GM23338 (cell line): Measurements from ENCODE around the gene SELENOK. TPM values are rescaled to one million over a fixed set of nuclear protein-coding genes. Genes with fewer than 3 reads are reported as not detected.

Source experiments
- ATAC-seq: fragments of 200-7000 bp; cut with Tn5 transposase; 3 replicates; pipeline ENCODE4 v1.9.1; 2020
- DNase-seq: peaks from one replicate; pipeline ENCODE4 v3.0.0-alpha.2; 2015; ENCODE audit warnings: low spot score
- H2AFZ ChIP-seq: fragments of 200-600 bp; sonication (generic); 2 replicates; pipeline ENCODE4 v1.8.0; 2016; ENCODE audit warnings: antibody characterized with exemption, mild to moderate bottlenecking, moderate library complexity
- H3F3A ChIP-seq: fragments of 200-600 bp; sonication (generic); replicated peaks from 2 replicates; pipeline ENCODE4 v1.8.0; 2017; ENCODE audit warnings: antibody characterized with exemption, mixed run types, low read depth
- H3K27ac ChIP-seq: fragments of 200-600 bp; sonication (generic); 2 replicates; pipeline ENCODE4 v1.6.1; 2016; ENCODE audit warnings: low read depth
- H3K27me3 ChIP-seq: fragments of 200-600 bp; sonication (generic); 2 replicates; pipeline ENCODE4 v1.8.0; 2016; ENCODE audit warnings: mild to moderate bottlenecking, mixed run types, moderate library complexity; ENCODE audit not compliant: insufficient read depth
- H3K36me3 ChIP-seq: fragments of 200-600 bp; sonication (generic); 2 replicates; pipeline ENCODE4 v1.8.0; 2016; ENCODE audit warnings: mild to moderate bottlenecking; ENCODE audit not compliant: insufficient read depth
- H3K4me1 ChIP-seq: fragments of 200-600 bp; sonication (generic); 2 replicates; pipeline ENCODE4 v1.8.0; 2016; ENCODE audit warnings: mild to moderate bottlenecking, moderate library complexity; ENCODE audit not compliant: insufficient read depth
- H3K4me2 ChIP-seq: fragments of 200-600 bp; sonication (generic); 2 replicates; pipeline ENCODE4 v1.7.1; 2017; ENCODE audit warnings: mixed run types
- H3K4me3 ChIP-seq: fragments of 200-600 bp; sonication (generic); 2 replicates; pipeline ENCODE4 v1.6.1; 2016; ENCODE audit warnings: mixed run types
- H3K79me2 ChIP-seq: fragments of 200-600 bp; sonication (generic); replicated peaks from 2 replicates; pipeline ENCODE4 v1.8.0; 2017; ENCODE audit warnings: mild to moderate bottlenecking; ENCODE audit not compliant: insufficient read depth
- H3K9me2 ChIP-seq: fragments of 200-600 bp; sonication (generic); 2 replicates; pipeline ENCODE4 v1.8.0; 2017; ENCODE audit not compliant: insufficient read depth
- H4K20me1 ChIP-seq: fragments of 200-600 bp; sonication (generic); replicated peaks from 2 replicates; pipeline ENCODE4 v1.8.0; 2017; ENCODE audit warnings: mild to moderate bottlenecking; ENCODE audit not compliant: insufficient read depth
- H3K27ac Mint-ChIP-seq: 2 replicates; pipeline ENCODE4 v1.8.0; 2020; ENCODE audit warnings: inconsistent platforms, mild to moderate bottlenecking, moderate library complexity, mixed read lengths
- H3K27me3 Mint-ChIP-seq: 3 replicates; pipeline ENCODE4 v1.8.0; 2022; ENCODE audit warnings: low read depth, mild to moderate bottlenecking, moderate library complexity, mixed read lengths, inconsistent platforms; ENCODE audit not compliant: insufficient read depth, poor library complexity
- H3K36me3 Mint-ChIP-seq: 3 replicates; pipeline ENCODE4 v1.8.0; 2021; ENCODE audit warnings: low read depth, mild to moderate bottlenecking, inconsistent platforms, moderate library complexity, mixed read lengths
- H3K4me1 Mint-ChIP-seq: 3 replicates; pipeline ENCODE4 v1.8.0; 2020; ENCODE audit warnings: mild to moderate bottlenecking, inconsistent platforms, mixed read lengths
- H3K4me3 Mint-ChIP-seq: 3 replicates; pipeline ENCODE4 v1.8.0; 2021; ENCODE audit warnings: moderate library complexity, mild to moderate bottlenecking, inconsistent platforms, mixed read lengths
- H3K9me3 Mint-ChIP-seq: 3 replicates; pipeline ENCODE4 v1.8.0; 2020; ENCODE audit warnings: moderate library complexity, mild to moderate bottlenecking, inconsistent platforms, mixed read lengths
- CREB1 ChIP-seq: fragments of 250-450 bp; sonication (Bioruptor Pico); IDR thresholded peaks from 2 replicates; pipeline ENCODE4 v1.5.0; 2020; ENCODE audit warnings: low read depth, mild to moderate bottlenecking, moderate library complexity
- ETS1 ChIP-seq: IDR thresholded peaks from 2 replicates; pipeline ENCODE4 v1.6.1; 2016; ENCODE audit warnings: antibody characterized with exemption
- JUNB ChIP-seq: IDR thresholded peaks from one replicate; pipeline ENCODE4 v1.6.1; 2016; ENCODE audit warnings: antibody characterized with exemption; ENCODE audit not compliant: unreplicated experiment
- NANOG ChIP-seq: IDR thresholded peaks from 2 replicates; pipeline ENCODE4 v1.6.1; 2016; ENCODE audit warnings: antibody characterized with exemption, borderline replicate concordance
- ZNF114 ChIP-seq: fragments of 250-450 bp; sonication (Bioruptor Pico); IDR thresholded peaks from 2 replicates; pipeline ENCODE4 v1.5.0; 2020; ENCODE audit warnings: mild to moderate bottlenecking, moderate library complexity
- ZNF331 ChIP-seq: fragments of 250-450 bp; sonication (Bioruptor Pico); IDR thresholded peaks from 2 replicates; pipeline ENCODE4 v1.5.0; 2020; ENCODE audit warnings: low read depth, mild to moderate bottlenecking, moderate library complexity
- ZNF462 ChIP-seq: fragments of 250-450 bp; sonication (Bioruptor Pico); IDR thresholded peaks from 2 replicates; pipeline ENCODE4 v1.5.0; 2020; ENCODE audit warnings: mild to moderate bottlenecking, moderate library complexity
- polyA plus RNA-seq: library from polyadenylated mRNA; unstranded; fragments of >200 nt; fragmentation: Nextera tagmentation; extraction: Ambion mirVana; gene quantifications from 2 replicates; pipeline ENCODE4 v1.2.1, GENCODE V29; 2016
- total RNA-seq: library from RNA; depleted of rRNA; stranded (reverse); fragments of >200 nt; shearing (Covaris generic); gene quantifications from 2 replicates; pipeline ENCODE4 v1.2.3, GENCODE V29; 2014
- TF ChIP-seq, protein P1 (sequence below), 2 experiments: fragments of 200-600 bp in 1 of 2; sonication (generic) in 1 of 2; conservative IDR thresholded peaks; 2 replicates each; pipeline versions ENCODE4 v1.5.1 to v1.6.1; 2016 to 2017; ENCODE audit warnings: antibody characterized with exemption in 2 of 2, low read depth in 2 of 2, mild to moderate bottlenecking in 2 of 2, moderate library complexity in 1 of 2

SELENOK gene
- total and polyA plus RNA-seq, 2 experiments from 2014 or later, result 21.4 to 168 TPM

DNA sequence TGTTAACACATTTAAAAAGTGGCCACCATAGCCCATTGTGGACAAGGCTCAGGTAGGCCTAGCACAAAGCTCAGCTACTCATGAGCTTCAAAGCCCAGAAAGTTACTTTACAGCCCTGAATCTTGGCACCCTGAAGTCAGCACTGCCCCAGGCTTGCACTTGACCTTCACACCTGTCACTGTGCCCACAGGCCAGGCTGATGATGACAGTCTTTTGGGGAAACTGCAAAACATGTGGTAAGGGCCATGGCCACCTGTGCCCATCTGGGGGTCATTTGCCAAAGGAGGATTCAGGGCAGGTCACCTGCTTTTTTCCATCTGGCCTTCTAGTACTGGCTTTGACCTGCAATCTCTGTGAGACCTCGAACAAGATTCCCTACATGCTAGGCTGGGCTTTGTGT is 56.4 kb downstream of the SELENOK start:
- H3K36me3 Mint-ChIP-seq, result no peaks in the 10 kb centered on the region
- no peaks in the 10 kb centered on the region for H3K9me3 Mint-ChIP-seq
- Histone ChIP-seq H3K4me2 (no peak overlapping the region), H3K4me3 (no peak overlapping the region), H3F3A (no peaks in the 10 kb centered on the region), H3K27ac (no peak overlapping the region), H3K79me2 (no peaks in the 10 kb centered on the region), H2AFZ (no peak overlapping the region), H3K9me2 (no peaks in the 10 kb centered on the region), H3K27me3 (no peaks in the 10 kb centered on the region), H3K4me1 (no peaks in the 10 kb centered on the region), H3K36me3 (no peaks in the 10 kb centered on the region), H4K20me1 (no peaks in the 10 kb centered on the region; the same call in 1 of the 2 replicates)
- H3K27me3 Mint-ChIP-seq, result peaks cover 2% of the 10 kb centered on the region
- H3K4me3 Mint-ChIP-seq, result no peak overlapping the region
- H3K27ac Mint-ChIP-seq, result no peak overlapping the region
- H3K4me1 Mint-ChIP-seq, result no peaks in the 10 kb centered on the region
- ATAC-seq, result no peak
- TF ChIP-seq JUNB, result no peak
- TF ChIP-seq ZNF114 (CRISPR knock-in tag), result no peak
- TF ChIP-seq, protein P1, sequence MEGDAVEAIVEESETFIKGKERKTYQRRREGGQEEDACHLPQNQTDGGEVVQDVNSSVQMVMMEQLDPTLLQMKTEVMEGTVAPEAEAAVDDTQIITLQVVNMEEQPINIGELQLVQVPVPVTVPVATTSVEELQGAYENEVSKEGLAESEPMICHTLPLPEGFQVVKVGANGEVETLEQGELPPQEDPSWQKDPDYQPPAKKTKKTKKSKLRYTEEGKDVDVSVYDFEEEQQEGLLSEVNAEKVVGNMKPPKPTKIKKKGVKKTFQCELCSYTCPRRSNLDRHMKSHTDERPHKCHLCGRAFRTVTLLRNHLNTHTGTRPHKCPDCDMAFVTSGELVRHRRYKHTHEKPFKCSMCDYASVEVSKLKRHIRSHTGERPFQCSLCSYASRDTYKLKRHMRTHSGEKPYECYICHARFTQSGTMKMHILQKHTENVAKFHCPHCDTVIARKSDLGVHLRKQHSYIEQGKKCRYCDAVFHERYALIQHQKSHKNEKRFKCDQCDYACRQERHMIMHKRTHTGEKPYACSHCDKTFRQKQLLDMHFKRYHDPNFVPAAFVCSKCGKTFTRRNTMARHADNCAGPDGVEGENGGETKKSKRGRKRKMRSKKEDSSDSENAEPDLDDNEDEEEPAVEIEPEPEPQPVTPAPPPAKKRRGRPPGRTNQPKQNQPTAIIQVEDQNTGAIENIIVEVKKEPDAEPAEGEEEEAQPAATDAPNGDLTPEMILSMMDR (conservative IDR thresholded peaks at IDR 0.05; ENCODE audit: low read depth in 2 of 2), result no peak
- TF ChIP-seq ZNF331 (CRISPR knock-in tag), result no peak
- DNase-seq, result no peak

- H3K27ac Mint-ChIP-seq, result no peak overlapping the region
- TF ChIP-seq ZNF462 (CRISPR knock-in tag), result no peak
- TF ChIP-seq ZNF114 (CRISPR knock-in tag), result no peak
- no peak for TF ChIP-seq ZNF331 (CRISPR knock-in tag)
- TF ChIP-seq ETS1, result no peak
- TF ChIP-seq NANOG, result no peak
- no peak for TF ChIP-seq CREB1 (CRISPR knock-in tag)
These were observed 57.1 kb downstream of the SELENOK start for GRCh38 chr3:53834429-53835095.

More at GRCh38 chr3:53834429-53835095, 57.1 kb downstream of the SELENOK start:
- H2AFZ ChIP-seq, result no peak overlapping the region
- no peaks in the 10 kb centered on the region for H3K9me2 ChIP-seq
- no peaks in the 10 kb centered on the region; the same call in 1 of the 2 replicates for H4K20me1 ChIP-seq
- no peak overlapping the region for H3K27ac ChIP-seq
- no peak overlapping the region for H3K4me3 ChIP-seq
- H3F3A ChIP-seq, result no peaks in the 10 kb centered on the region
- DNase-seq (no peak), ATAC-seq (no peak)
- no peaks in the 10 kb centered on the region for H3K36me3 ChIP-seq
- H3K79me2 ChIP-seq, result no peaks in the 10 kb centered on the region
- H3K4me2 ChIP-seq, result no peak overlapping the region
- Mint-ChIP-seq H3K36me3 (no peaks in the 10 kb centered on the region), H3K9me3 (no peaks in the 10 kb centered on the region), H3K4me3 (no peak overlapping the region), H3K27me3 (peaks cover 2% of the 10 kb centered on the region), H3K4me1 (no peaks in the 10 kb centered on the region)
- H3K27me3 ChIP-seq, result no peaks in the 10 kb centered on the region
- H3K4me1 ChIP-seq, result no peaks in the 10 kb centered on the region
